GM12878 (cell line): ENCODE data around the gene CATSPERZ. TPM values are rescaled to one million over a fixed set of nuclear protein-coding genes. Genes with fewer than 3 reads are reported as not detected.

Experiments used
- ATAC-seq: fragments of 200-7000 bp; cut with Tn5 transposase; 3 replicates; pipeline ENCODE4 v1.9.1; 2020; ENCODE audit warnings: mild to moderate bottlenecking, moderate library complexity
- BruUV-seq: library from RNA; stranded (reverse); fragments of 400-500 nt; replicated peaks from 2 replicates; lab custom pipeline; 2021; lab: Mats Ljungman, UMichigan
- CTCF ChIA-PET: fragments of 300-600 bp; sonication (Branson Sonifier 250); formaldehyde crosslinking; extraction: SDS; loops from one replicate; lab custom pipeline; 2021; ENCODE audit warnings: inconsistent platforms; lab: Yijun Ruan, JAX
- POLR2A ChIA-PET: fragments of 350-600 bp; formaldehyde crosslinking; extraction: SDS; loops from one replicate; lab custom pipeline; 2021; ENCODE audit warnings: inconsistent platforms; lab: Charles Lee
- RAD21 ChIA-PET: fragments of 300-600 bp; sonication (Branson Sonifier 250); formaldehyde crosslinking; loops from one replicate; lab custom pipeline; 2023; ENCODE audit warnings: antibody characterized with exemption; ENCODE audit not compliant: unreplicated experiment; lab: Charles Lee
- SMC1A ChIA-PET: fragments of 300-600 bp; sonication (Branson Sonifier 250); formaldehyde crosslinking; loops from one replicate; lab custom pipeline; 2023; ENCODE audit not compliant: unreplicated experiment, uncharacterized antibody; lab: Charles Lee
- DNase-seq: peaks from one replicate; pipeline ENCODE4 v3.0.0-alpha.2; 2011; ENCODE audit warnings: low read depth, low spot score
- FAIRE-seq: peaks from 3 replicates; lab custom pipeline; 2011; peaks lifted over from hg19 to GRCh38; lab: Jason Lieb, UNC
- H2AFZ ChIP-seq: 2 replicates; pipeline ENCODE4 v1.6.0; 2011; ENCODE audit warnings: low read depth, low read length, control low read depth; ENCODE audit not compliant: control insufficient read depth
- H3K27ac ChIP-seq: 2 replicates; pipeline ENCODE4 v1.5.1; 2011; ENCODE audit warnings: control low read depth; ENCODE audit not compliant: control insufficient read depth, insufficient read depth
- H3K27me3 ChIP-seq, 2 experiments: replicated peaks in 1 of 2; 2 replicates each; pipeline versions ENCODE4 v1.6.0 to v1.6.1; 2011; ENCODE audit warnings: low read length in 1 of 2; ENCODE audit not compliant: control insufficient read depth in 2 of 2, insufficient read depth in 2 of 2
- H3K36me3 ChIP-seq, 2 experiments: 2 replicates each; pipeline ENCODE4 v1.5.1; 2011; ENCODE audit warnings: low read length in 1 of 2; ENCODE audit not compliant: control insufficient read depth in 2 of 2, insufficient read depth in 2 of 2
- H3K4me1 ChIP-seq: 2 replicates; pipeline ENCODE4 v1.6.1; 2011; ENCODE audit warnings: mild to moderate bottlenecking, low read length, moderate library complexity, mixed read lengths; ENCODE audit not compliant: control insufficient read depth, insufficient read depth
- H3K4me2 ChIP-seq: 2 replicates; pipeline ENCODE4 v1.6.0; 2011; ENCODE audit warnings: control low read depth; ENCODE audit not compliant: control insufficient read depth, insufficient read depth
- H3K4me3 ChIP-seq: fragments of 200-600 bp; sonication (generic); 2 replicates; pipeline ENCODE4 v1.5.1; 2016
- H3K79me2 ChIP-seq: 2 replicates; pipeline ENCODE4 v1.6.0; 2011; ENCODE audit warnings: low read length; ENCODE audit not compliant: control insufficient read depth, insufficient read depth
- H3K9ac ChIP-seq: 2 replicates; pipeline ENCODE4 v1.8.0; 2011; ENCODE audit warnings: low read length, control low read depth, mixed read lengths; ENCODE audit not compliant: control insufficient read depth, insufficient read depth
- H3K9me3 ChIP-seq: replicated peaks from 3 replicates; pipeline ENCODE4 v1.5.1; 2011; ENCODE audit warnings: mild to moderate bottlenecking, low read length; ENCODE audit not compliant: control insufficient read depth, insufficient read depth
- H4K20me1 ChIP-seq: 2 replicates; pipeline ENCODE4 v1.6.0; 2011; ENCODE audit not compliant: control insufficient read depth, insufficient read depth
- BACH1 ChIP-seq: fragments of 450-650 bp; IDR thresholded peaks from 2 replicates; pipeline ENCODE4 v1.6.1; 2017; ENCODE audit warnings: mild to moderate bottlenecking, borderline replicate concordance
- BCL11A ChIP-seq: IDR thresholded peaks from 2 replicates; pipeline ENCODE4 v1.6.1; 2011; ENCODE audit warnings: low read depth, low read length
- E2F4 ChIP-seq: IDR thresholded peaks from 2 replicates; pipeline ENCODE4 v1.6.1; 2012; ENCODE audit warnings: low read depth, low read length, improper control_type of control experiment
- ESRRA ChIP-seq: IDR thresholded peaks from 2 replicates; pipeline ENCODE4 v1.6.1; 2012; ENCODE audit warnings: mild to moderate bottlenecking, low read length, improper control_type of control experiment
- IKZF1 ChIP-seq: fragments of 450-650 bp; conservative IDR thresholded peaks from 2 replicates; pipeline ENCODE4 v1.6.1; 2017; ENCODE audit warnings: antibody characterized with exemption, mild to moderate bottlenecking
- JUNB ChIP-seq: IDR thresholded peaks from 2 replicates; pipeline ENCODE4 v1.6.1; 2016; ENCODE audit warnings: antibody characterized with exemption, mild to moderate bottlenecking
- MLLT1 ChIP-seq: fragments of 450-650 bp; IDR thresholded peaks from 2 replicates; pipeline ENCODE4 v1.6.1; 2016; ENCODE audit warnings: mild to moderate bottlenecking
- NBN ChIP-seq: fragments of 450-650 bp; IDR thresholded peaks from 2 replicates; pipeline ENCODE4 v1.6.1; 2016
- PKNOX1 ChIP-seq: fragments of 450-650 bp; IDR thresholded peaks from 2 replicates; pipeline ENCODE4 v1.6.1; 2016; ENCODE audit warnings: mild to moderate bottlenecking
- POLR2AphosphoS2 ChIP-seq: IDR thresholded peaks from 2 replicates; pipeline ENCODE4 v1.6.1; 2011; ENCODE audit warnings: low read depth, mild to moderate bottlenecking, low read length, improper control_type of control experiment, moderate library complexity
- POLR2AphosphoS5 ChIP-seq: IDR thresholded peaks from 2 replicates; pipeline ENCODE4 v1.6.1; 2011; ENCODE audit warnings: mild to moderate bottlenecking, low read length, inconsistent platforms
- SMC3 ChIP-seq: IDR thresholded peaks from 2 replicates; pipeline ENCODE4 v1.6.1; 2011; ENCODE audit warnings: low read length, improper control_type of control experiment, borderline replicate concordance
- TCF12 ChIP-seq: IDR thresholded peaks from 2 replicates; pipeline ENCODE4 v1.6.1; 2011; ENCODE audit warnings: low read depth, mild to moderate bottlenecking, low read length
- USF2 ChIP-seq: IDR thresholded peaks from 2 replicates; pipeline ENCODE4 v1.6.1; 2011; ENCODE audit warnings: low read depth, low read length, improper control_type of control experiment, borderline replicate concordance
- WGBS: methylation state at CpG from one replicate; pipeline ENCODE4 v1.1.6; 2016; ENCODE audit warnings: low lambda C conversion rate; ENCODE audit not compliant: insufficient replicate concordance, insufficient coverage; ENCODE audit errors: missing lambda C conversion rate; 5-methylcytosine and 5-hydroxymethylcytosine counted together
- in situ Hi-C: fragments of 300-500 bp; cut with MboI; formaldehyde crosslinking; loops from 9 replicates; pipeline ENCODE4 v1.14.3; 2018; ENCODE audit warnings: mixed read lengths
- intact Hi-C: fragments of 100-400 bp; cut with micrococcal nuclease; formaldehyde crosslinking; loops from one replicate; pipeline ENCODE4 v1.14.2; 2022; ENCODE audit not compliant: unreplicated experiment
- polyA plus RNA-seq, 11 experiments: library from polyadenylated mRNA; depleted of rRNA in 4 of 11; unstranded in 6 of 11; stranded (reverse) in 5 of 11; fragments of >200 nt; fragmentation: Nextera tagmentation in 4 of 11; fragmentation: Illumina TruSeq in 1 of 11; extraction: Ambion mirVana in 4 of 11; extraction: Trizol in 1 of 11; gene quantifications; 1 replicate in 1 of 11; 2 replicates in 10 of 11; pipeline versions ENCODE4 v1.2.1 to v1.2.3, GENCODE V29; 2011 to 2016; ENCODE audit warnings: inconsistent platforms in 2 of 11, missing spikeins in 2 of 11, low read depth in 1 of 11
- total RNA-seq, 4 experiments: library from RNA; depleted of rRNA in 3 of 4; stranded (reverse); fragments of >200 nt in 3 of 4; fragmentation: Illumina TruSeq in 1 of 4; extraction: Trizol in 1 of 4; gene quantifications; 2 replicates each; pipeline versions ENCODE4 v1.2.1 to v1.2.3, GENCODE V29; 2013 to 2021

The CATSPERZ gene
- total and polyA plus RNA-seq, 10 of the 15 experiments (the other 5 are each of a cell fraction or from before 2014, with no cell fraction given): 0.12 to 0.31 TPM; not detected in 8

- peak; percentile 84 for TF ChIP-seq MLLT1
- TF ChIP-seq BACH1: peak; percentile 69; the same call in 1 of the 2 replicates
- TF ChIP-seq ESRRA: peak; percentile 100
- TF ChIP-seq POLR2AphosphoS2: no peak
- TF ChIP-seq POLR2AphosphoS5: peak; percentile 55; the same call in 1 of the 2 replicates
- peak; percentile 30 for TF ChIP-seq PKNOX1
- peak; percentile 93 for TF ChIP-seq NBN
Observed at GRCh38 chr11:64304316-64305072, 4.3 kb downstream of the CATSPERZ start (continued).

GRCh38 chr11:64305075-64305690 lies 5.0 kb downstream of the CATSPERZ start, which contains the start of gene ESRRA:
ESRRA (plus strand) TSS chr11:64305524; CDS start chr11:64307180, 1,656 bp downstream.
- peak within 1 kb of the TSS; percentile 78 for H3K4me3 ChIP-seq
- H3K4me1 ChIP-seq: peaks cover 25% of the 10 kb centered on the region
- RAD21 ChIA-PET: interaction anchor here (0.6 to 5.8 kb wide), 17 partner anchors 13 to 347 kb away, joined by 3 to 125 read pairs (median 6); partner anchors contain the start of genes FERMT3, FKBP2, GPR137 and NUDT22
- DNase-seq (peak; percentile 94), FAIRE-seq (no peak), ATAC-seq (peak; percentile 83)
- CTCF ChIA-PET: interaction anchor here (0.5 to 5.8 kb wide), 27 partner anchors 12 to 345 kb away, joined by 3 to 238 read pairs (median 5); partner anchors contain the start of genes BAD, CCDC88B, FERMT3 and FKBP2
- H3K79me2 ChIP-seq: peaks cover 24% of the 10 kb centered on the region
- peak within 1 kb of the TSS; percentile 90 for H3K27ac ChIP-seq
- no TSS peak for BruUV-seq
- SMC1A ChIA-PET: interaction anchor here (0.7 to 5.7 kb wide), 9 partner anchors 12 to 99 kb away, joined by 3 to 98 read pairs (median 4); partner anchors contain the start of genes FERMT3, FKBP2, PRDX5 and TRMT112
- POLR2A ChIA-PET: interaction anchor here (0.6 to 5.8 kb wide), 21 partner anchors 12 to 346 kb away, joined by 3 to 70 read pairs (median 6); partner anchors contain the start of genes BAD, CCDC88B, FERMT3 and FKBP2
- H2AFZ ChIP-seq: peak within 1 kb of the TSS; percentile 63
- peaks cover 0 to 3% of the 10 kb centered on the region in 2 experiments; a peak in 2 of 4 replicates for H3K36me3 ChIP-seq
- H4K20me1 ChIP-seq: no peaks in the 10 kb centered on the region
- H3K9ac ChIP-seq: peak within 1 kb of the TSS; percentile 81
- in situ Hi-C loops: no loop called here
- H3K4me2 ChIP-seq: peak within 1 kb of the TSS; percentile 99
- no peaks in the 10 kb centered on the region for H3K9me3 ChIP-seq
- intact Hi-C loops: loop anchor here (1.0 to 2.0 kb wide), 2 partner anchors 35 to 64 kb away; partner anchors contain the start of genes CCDC88B and FKBP2
- WGBS: 1% methylated on average over 40 of the region's 81 CpGs
- peaks cover 0 to 8% of the 10 kb centered on the region in 2 experiments; a peak in 2 of 4 replicates for H3K27me3 ChIP-seq
- TF ChIP-seq BCL11A (no peak), JUNB (no peak), TCF12 (peak; percentile 23; the same call in 1 of the 2 replicates), E2F4 (peak; percentile 44; the same call in 1 of the 2 replicates), IKZF1 (no peak), BACH1 (peak; percentile 19; the same call in 1 of the 2 replicates), SMC3 (no peak), USF2 (no peak)
